Adipocyte (in vitro differentiated cells): Measurements from ENCODE around the gene C9orf152.
"Not testable (repeated sequence)": the region's sequence is repeated elsewhere in the genome, so short reads cannot be mapped to it uniquely, and the experiment has no call there.

ENCODE experiments used
- DNase-seq: peaks from one replicate; pipeline ENCODE4 v3.0.0-alpha.2; 2015; ENCODE audit warnings: low read depth
- H3K27me3 ChIP-seq: replicated peaks from 2 replicates; pipeline ENCODE4 v1.7.0; 2013; ENCODE audit warnings: mild to moderate bottlenecking, low read length, moderate library complexity; ENCODE audit not compliant: control insufficient read depth, insufficient read depth
- H3K36me3 ChIP-seq: 2 replicates; pipeline ENCODE4 v1.7.0; 2013; ENCODE audit warnings: low read length, mild to moderate bottlenecking, moderate library complexity; ENCODE audit not compliant: control insufficient read depth, insufficient read depth, severe bottlenecking
- H3K4me1 ChIP-seq: 2 replicates; pipeline ENCODE4 v1.7.0; 2013; ENCODE audit warnings: mild to moderate bottlenecking, low read length, moderate library complexity; ENCODE audit not compliant: control insufficient read depth, insufficient read depth
- H3K4me3 ChIP-seq: 2 replicates; pipeline ENCODE4 v1.7.0; 2013; ENCODE audit warnings: mild to moderate bottlenecking, low read length, moderate library complexity
- H3K9ac ChIP-seq: 2 replicates; pipeline ENCODE4 v1.7.0; 2013; ENCODE audit warnings: mild to moderate bottlenecking, low read length, moderate library complexity
- H3K9me3 ChIP-seq: 2 replicates; pipeline ENCODE4 v1.7.0; 2013; ENCODE audit warnings: mild to moderate bottlenecking, low read length, moderate library complexity; ENCODE audit not compliant: control insufficient read depth

C9orf152 gene

DNA sequence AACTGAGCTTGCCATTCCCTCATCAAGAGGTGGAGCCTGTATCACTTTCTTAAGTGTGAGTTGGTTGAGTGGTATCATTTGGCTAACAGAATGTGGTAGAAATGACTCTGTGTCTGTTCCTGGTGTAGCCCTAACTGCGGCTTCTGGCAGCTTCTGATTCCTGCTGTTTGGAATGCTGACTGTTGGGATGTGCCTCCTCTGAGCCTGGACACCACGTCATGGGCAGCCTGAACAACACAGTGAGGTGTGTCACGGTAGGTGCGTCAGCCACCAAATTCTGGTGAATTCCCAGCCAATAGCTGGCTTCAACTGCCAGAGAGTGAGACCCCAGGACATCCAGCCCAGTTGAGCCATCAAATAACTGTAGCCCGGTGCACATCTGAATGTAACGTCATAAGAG lies 6.1 kb upstream of the C9orf152 start:
- H3K4me3 ChIP-seq = no peak overlapping the region
- DNase-seq = no peak
- no peaks in the 10 kb centered on the region for H3K27me3 ChIP-seq
- no peak overlapping the region for H3K9ac ChIP-seq
- no peaks in the 10 kb centered on the region for H3K36me3 ChIP-seq
- no peaks in the 10 kb centered on the region for H3K9me3 ChIP-seq
- H3K4me1 ChIP-seq = peaks cover 18% of the 10 kb centered on the region

GRCh38 chr9:110213413-110214044 lies 5.6 kb upstream of the C9orf152 start:
- Histone ChIP-seq H3K4me3 (no peak overlapping the region), H3K36me3 (no peaks in the 10 kb centered on the region), H3K4me1 (peaks cover 18% of the 10 kb centered on the region), H3K27me3 (no peaks in the 10 kb centered on the region), H3K9me3 (no peaks in the 10 kb centered on the region), H3K9ac (no peak overlapping the region)
- no peak for DNase-seq

- H3K36me3 ChIP-seq = no peaks in the 10 kb centered on the region
- H3K9ac ChIP-seq = no peak overlapping the region
- no peak overlapping the region for H3K4me3 ChIP-seq
- H3K27me3 ChIP-seq = peaks cover 13% of the 10 kb centered on the region
- H3K4me1 ChIP-seq = no peaks in the 10 kb centered on the region
- H3K9me3 ChIP-seq = no peaks in the 10 kb centered on the region
- DNase-seq = no peak
Measured at GRCh38 chr9:110207071-110207641, 803 bp downstream of the C9orf152 start.

DNA sequence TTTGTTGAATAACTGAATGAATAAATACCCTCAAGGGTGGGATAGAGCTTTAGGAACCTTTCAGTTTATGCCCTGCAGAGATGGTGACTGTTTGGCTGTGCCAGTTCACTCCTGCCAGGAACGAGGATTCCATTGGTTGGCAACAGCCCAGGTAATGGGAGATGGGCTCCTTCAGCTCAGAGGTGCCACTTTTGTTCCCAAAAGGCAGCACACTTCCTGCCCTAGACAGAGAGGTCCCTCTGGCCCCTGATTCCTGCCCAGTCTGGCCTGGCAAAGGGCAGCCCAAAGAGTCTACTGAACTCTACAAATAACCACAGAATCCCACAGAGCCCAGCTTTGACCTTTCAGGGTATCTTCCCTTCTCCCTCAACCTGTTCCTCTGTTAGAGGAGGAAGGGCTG lies 1.6 kb downstream of the C9orf152 start:
- H3K9ac ChIP-seq = no peak overlapping the region
- H3K36me3 ChIP-seq = no peaks in the 10 kb centered on the region
- no peak overlapping the region for H3K4me3 ChIP-seq
- H3K9me3 ChIP-seq = no peaks in the 10 kb centered on the region
- no peaks in the 10 kb centered on the region for H3K4me1 ChIP-seq
- H3K27me3 ChIP-seq = peaks cover 13% of the 10 kb centered on the region
- no peak for DNase-seq

DNA sequence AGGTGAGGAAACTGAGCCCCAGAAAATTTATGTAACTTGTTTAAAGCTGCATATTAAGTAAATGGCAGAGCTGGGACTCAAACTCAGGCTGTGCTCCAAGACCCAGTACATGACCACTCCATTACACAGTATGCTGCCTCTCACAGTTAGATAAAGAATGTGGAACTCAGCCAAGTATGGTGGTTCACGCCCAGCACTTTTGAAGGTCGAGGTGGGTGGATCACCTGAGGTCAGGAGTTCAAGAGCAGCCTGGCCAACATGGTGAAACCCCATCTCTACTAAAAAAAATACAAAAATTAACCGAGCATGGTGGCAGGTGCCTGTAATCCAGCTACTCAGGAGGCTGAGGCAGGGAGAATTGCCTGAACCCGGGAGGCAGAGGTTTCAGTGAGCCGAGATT lies 2.3 kb downstream of the C9orf152 start:
- not testable (repeated sequence) for DNase-seq, H3K4me3 ChIP-seq, H3K9ac ChIP-seq, H3K36me3 ChIP-seq, H3K9me3 ChIP-seq, H3K4me1 ChIP-seq
- H3K27me3 ChIP-seq = peaks cover 13% of the 10 kb centered on the region

DNA sequence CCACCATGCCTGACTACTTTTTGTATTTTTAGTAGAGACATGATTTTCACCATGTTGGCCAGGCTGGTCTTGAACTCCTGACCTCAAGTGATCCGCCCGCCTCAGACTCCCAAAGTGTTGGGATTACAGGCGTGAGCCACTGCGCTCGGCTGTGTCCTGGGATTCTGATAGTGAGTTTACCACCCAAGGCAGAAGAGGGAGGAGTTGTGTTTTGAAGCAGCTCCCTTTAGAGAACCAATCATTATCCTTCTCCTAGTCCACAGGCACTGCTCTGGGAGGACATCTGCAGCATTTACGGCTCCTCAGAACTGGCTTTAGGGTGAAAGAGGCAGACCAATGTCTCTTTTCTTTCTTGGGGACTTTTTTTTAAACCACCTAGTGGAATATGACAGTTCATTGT lies 5.7 kb downstream of the C9orf152 start:
- Histone ChIP-seq H3K9ac (no peak overlapping the region), H3K9me3 (no peaks in the 10 kb centered on the region), H3K4me1 (peaks cover 10% of the 10 kb centered on the region), H3K27me3 (peaks cover 12% of the 10 kb centered on the region), H3K36me3 (no peaks in the 10 kb centered on the region), H3K4me3 (no peak overlapping the region)
- no peak for DNase-seq

GRCh38 chr9:110199643-110200042 lies 8.3 kb downstream of the C9orf152 start:
- no peak for DNase-seq
- Histone ChIP-seq H3K36me3 (no peaks in the 10 kb centered on the region), H3K27me3 (no peaks in the 10 kb centered on the region), H3K9me3 (no peaks in the 10 kb centered on the region), H3K4me1 (peaks cover 10% of the 10 kb centered on the region), H3K9ac (no peak overlapping the region), H3K4me3 (no peak overlapping the region)

GRCh38 chr9:110198357-110198756 lies 9.6 kb downstream of the C9orf152 start:
- no peak overlapping the region for H3K4me3 ChIP-seq
- no peaks in the 10 kb centered on the region for H3K27me3 ChIP-seq
- H3K9ac ChIP-seq = no peak overlapping the region
- H3K36me3 ChIP-seq = no peaks in the 10 kb centered on the region
- H3K9me3 ChIP-seq = no peaks in the 10 kb centered on the region
- no peak for DNase-seq
- peaks cover 20% of the 10 kb centered on the region for H3K4me1 ChIP-seq

GRCh38 chr9:110197330-110198187 lies 10.4 kb downstream of the C9orf152 start:
- Histone ChIP-seq H3K9ac (no peak overlapping the region), H3K9me3 (no peaks in the 10 kb centered on the region), H3K4me1 (peaks cover 28% of the 10 kb centered on the region), H3K36me3 (no peaks in the 10 kb centered on the region), H3K27me3 (no peaks in the 10 kb centered on the region), H3K4me3 (no peak overlapping the region)
- peak; percentile 43 for DNase-seq

DNA sequence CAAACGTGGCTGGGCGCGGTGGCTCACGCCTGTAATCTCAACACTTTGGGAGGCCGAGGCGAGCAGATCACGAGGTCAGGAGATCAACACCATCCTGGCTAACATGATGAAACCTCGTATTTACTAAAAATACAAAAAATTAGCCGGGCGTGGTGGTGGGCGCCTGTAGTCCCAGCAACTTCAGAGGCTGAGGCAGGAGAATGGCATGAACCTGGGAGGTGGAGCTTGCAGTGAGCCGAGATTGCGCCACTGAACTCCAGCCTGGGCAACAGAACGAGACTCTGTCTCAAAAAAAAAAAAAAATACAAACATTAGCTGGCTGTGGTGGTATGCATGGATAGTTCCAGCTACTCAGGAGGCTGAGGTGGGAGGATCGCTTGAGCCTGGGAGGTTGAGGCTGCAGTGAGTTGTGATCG lies 11.9 kb downstream of the C9orf152 start:
- not testable (repeated sequence) for DNase-seq, H3K27me3 ChIP-seq, H3K4me3 ChIP-seq, H3K9me3 ChIP-seq, H3K9ac ChIP-seq, H3K36me3 ChIP-seq
- peaks cover 39% of the 10 kb centered on the region for H3K4me1 ChIP-seq

- H3K4me1 ChIP-seq = peaks cover 41% of the 10 kb centered on the region
- H3K9ac ChIP-seq = peak overlapping the region; percentile 49
- H3K9me3 ChIP-seq = no peaks in the 10 kb centered on the region
- no peaks in the 10 kb centered on the region for H3K27me3 ChIP-seq
- no peaks in the 10 kb centered on the region for H3K36me3 ChIP-seq
- DNase-seq = peak; percentile 80
- H3K4me3 ChIP-seq = peak overlapping the region; percentile 59
Measured at GRCh38 chr9:110192531-110193261, 15.3 kb downstream of the C9orf152 start.
